Occipital lobe (tissue), 2 donors: ENCODE results near the gene TNS3. TPM values are rescaled to one million over a fixed set of nuclear protein-coding genes. Genes with fewer than 3 reads are reported as not detected.
A peak's percentile ranks its signal among the peaks of the same experiment; 100 is the strongest.
"Not testable (repeated sequence)": the region's sequence is repeated elsewhere in the genome, so short reads cannot be mapped to it uniquely, and the experiment has no call there.

Source experiments
- DNase-seq: peaks from one replicate; lab custom pipeline; 2025; lab: John Stamatoyannopoulos, UW
- total RNA-seq: library from RNA; depleted of rRNA; stranded (reverse); fragments of >200 nt; gene quantifications from one replicate; pipeline ENCODE4 v1.2.3, GENCODE V29; 2014

The TNS3 gene
- total RNA-seq, 1 donor from 2014 or later, result 7.5 TPM

GRCh38 chr7:47453093-47454061 lies 128.5 kb downstream of the TNS3 start:
- DNase-seq, result no peak

- no peak for DNase-seq
Measured at GRCh38 chr7:47452715-47453092, 129.2 kb downstream of the TNS3 start.

- DNase-seq, result no peak
Measured at GRCh38 chr7:47452295-47452694, 129.6 kb downstream of the TNS3 start.

- DNase-seq, result no peak
Measured at GRCh38 chr7:47451851-47452205, 130.1 kb downstream of the TNS3 start.

- no peak for DNase-seq
Measured at GRCh38 chr7:47449810-47450590, 131.9 kb downstream of the TNS3 start.

GRCh38 chr7:47448971-47449370 lies 132.9 kb downstream of the TNS3 start:
- DNase-seq, result no peak

DNA sequence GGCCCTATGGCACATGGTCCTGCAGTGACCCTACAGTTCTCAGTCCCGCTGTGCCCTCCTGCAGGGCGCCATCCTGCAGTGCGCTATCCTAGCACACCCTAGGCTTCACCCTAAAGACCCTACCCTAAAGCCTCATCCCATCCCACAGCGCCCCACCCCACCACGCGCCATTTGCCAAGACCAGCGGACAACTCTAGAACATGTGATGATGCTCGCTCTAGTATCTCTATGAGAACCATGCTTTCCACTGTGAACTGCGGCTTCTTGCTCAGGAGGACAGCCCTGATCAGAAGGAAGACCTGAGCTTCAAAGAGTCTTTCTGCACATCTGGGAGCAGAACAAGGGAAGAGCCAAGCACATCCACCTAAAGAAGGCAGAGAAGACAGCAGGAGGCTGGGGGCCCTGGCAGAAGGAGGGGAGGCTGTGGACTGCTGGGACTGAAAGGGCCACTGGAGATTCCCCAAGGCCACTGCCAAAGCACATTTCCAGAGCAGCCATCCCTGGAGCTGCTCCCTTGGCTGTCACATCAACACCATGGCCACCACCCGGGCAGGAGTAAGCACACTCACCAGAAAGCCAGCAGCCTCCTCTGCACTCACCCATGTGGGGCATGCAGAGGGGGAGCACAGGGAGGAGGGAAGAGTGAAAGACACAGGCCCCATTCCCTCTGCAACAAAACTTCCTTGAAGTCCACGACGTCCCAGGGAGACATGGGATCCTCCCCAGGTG lies 134.1 kb downstream of the TNS3 start:
- no peak for DNase-seq

DNA sequence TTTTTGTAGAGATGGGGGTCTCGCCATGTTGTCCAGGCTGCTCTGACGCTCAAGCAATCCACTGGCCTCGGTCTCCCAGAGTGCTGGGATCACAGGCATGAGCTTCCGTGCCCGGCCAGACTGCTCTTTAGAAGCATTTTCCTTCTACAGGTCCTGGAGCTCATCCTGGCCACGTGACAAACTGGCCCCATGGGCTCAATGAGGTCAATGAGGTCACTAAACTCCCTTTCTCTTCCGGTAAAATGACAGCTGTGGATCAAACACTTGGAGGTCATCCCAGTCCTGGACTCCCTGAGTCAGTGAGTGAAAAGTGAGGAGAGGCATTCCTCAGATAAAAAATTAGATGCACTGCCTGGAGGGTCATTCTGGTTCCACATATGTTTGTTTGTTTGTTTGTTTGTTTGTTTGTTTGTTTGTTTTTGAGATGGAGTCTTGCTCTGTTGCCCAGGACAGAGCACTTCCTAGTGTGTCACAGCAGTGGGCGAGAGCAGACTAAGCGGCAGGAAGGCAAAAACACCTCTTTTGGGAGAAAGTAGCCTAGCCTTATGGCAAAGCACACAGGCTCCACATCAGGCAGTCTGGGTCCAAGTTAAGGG lies 134.9 kb downstream of the TNS3 start:
- DNase-seq, result no peak

DNA sequence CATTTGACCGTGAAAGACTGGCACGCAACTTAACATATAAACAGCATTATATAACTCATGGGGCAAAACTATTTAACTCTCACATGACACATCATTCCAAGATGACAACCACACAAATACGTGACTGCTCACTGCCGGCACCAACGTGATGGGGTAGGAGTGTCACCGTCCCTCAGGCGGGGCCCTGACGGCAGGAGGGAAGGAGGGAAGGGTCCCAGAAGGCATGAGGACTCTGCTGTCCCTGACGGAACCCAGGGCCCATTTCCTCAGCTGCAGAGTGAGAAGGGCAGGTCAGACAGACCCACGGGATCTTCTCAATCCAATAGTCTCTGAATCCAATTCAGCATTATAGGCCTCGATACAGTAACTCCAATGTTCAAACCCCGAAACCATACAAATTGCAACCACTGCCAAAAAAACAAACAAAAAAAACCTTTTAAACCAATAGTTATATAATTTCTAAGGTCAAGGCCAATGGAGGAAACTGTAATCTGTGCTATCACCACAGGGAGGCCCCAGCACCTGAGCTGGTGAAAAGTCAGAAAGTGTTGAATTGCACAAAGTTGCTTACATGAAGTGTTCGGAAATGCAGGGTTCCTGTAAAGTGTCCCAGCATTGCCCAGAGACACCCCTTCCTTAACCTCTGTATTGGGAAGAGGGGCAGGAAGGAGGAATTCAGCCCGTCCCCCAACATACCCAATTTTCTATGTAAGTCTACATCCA lies 137.4 kb downstream of the TNS3 start:
- no peak for DNase-seq

DNA sequence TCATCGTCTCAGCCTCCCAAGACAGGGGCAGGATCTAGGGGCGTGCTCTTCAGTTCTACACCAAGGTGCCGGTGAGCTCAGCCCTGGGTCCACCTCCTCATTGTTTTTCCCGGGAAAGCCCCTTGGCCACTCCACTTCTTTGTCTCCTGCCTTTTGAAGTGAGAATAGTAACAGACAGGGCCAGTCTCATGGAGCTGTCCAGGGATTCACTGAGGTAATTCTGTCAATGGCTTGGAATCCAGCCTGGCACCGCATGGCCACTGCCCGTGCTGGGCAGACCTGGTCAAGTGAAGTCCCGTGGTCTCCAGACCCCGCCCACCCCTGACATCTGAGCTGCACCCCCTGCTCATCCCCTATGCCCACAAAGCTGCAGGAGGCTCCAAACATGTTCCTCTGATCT lies 138.9 kb downstream of the TNS3 start:
- no peak for DNase-seq

- no peak for DNase-seq
Measured at GRCh38 chr7:47442605-47442865, 139.4 kb downstream of the TNS3 start.

DNA sequence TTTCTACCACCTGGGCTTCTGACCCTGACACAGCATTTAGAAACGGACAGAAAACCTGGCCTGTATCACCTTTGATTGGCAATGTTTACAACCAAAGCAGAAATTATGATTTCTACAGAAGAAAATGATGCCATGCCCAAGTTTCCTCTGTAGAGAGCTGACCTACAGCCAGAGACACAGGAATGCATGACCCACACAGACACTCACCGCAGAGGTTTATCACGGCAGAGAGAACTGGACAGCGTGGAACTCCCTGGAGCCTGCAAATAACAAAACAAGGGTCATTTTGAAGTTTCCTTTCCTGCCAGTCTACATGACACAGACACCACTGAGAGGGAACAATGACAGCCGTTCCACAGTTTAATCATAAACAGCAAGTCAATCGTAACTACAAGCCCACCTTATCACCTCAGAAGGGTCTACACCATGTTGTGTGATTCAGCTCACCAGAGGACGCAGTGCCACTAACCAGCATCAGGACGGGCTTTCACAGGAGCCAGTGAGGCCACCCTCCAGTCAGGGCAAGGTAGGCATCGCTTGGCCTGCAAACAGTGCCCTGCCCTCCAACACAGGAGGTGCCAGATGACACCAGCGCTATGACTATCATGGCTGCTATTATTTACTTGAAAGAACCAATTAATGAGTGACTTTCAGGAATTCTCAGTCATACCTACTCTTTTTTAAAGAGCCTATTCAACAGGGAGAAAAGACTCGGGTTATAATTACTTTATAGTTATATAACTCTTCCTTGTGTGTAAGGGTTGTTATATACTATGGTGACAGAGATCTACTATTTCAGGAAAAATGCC lies 139.9 kb downstream of the TNS3 start:
- no peak for DNase-seq

DNA sequence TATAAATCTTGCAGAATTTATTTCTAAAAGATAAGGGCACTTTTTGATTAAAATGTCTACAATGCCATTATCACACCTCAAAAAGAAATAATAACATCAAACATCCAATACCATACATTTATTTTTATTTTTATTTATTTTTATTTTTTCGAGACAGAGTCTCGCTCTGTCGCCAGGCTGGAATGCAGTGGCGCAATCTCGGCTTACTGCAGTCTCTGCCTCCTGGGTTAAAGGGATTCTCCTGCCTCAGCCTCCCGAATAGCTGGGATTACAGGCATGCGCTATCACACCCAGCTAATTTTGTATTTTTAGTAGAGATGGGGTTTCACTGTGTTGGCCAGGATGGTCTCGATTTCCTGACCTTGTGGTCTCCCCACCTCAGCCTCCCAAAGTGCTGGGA lies 140.9 kb downstream of the TNS3 start:
- not testable (repeated sequence) for DNase-seq

GRCh38 chr7:47440320-47440719 lies 141.6 kb downstream of the TNS3 start:
- DNase-seq, result no peak

GRCh38 chr7:47439181-47439667 lies 142.7 kb downstream of the TNS3 start:
- DNase-seq, result no peak

GRCh38 chr7:47438411-47439029 lies 143.4 kb downstream of the TNS3 start:
- no peak for DNase-seq

- peak; percentile 41 for DNase-seq
Measured at GRCh38 chr7:47435889-47436312, 146.0 kb downstream of the TNS3 start.

GRCh38 chr7:47433564-47433895 lies 148.4 kb downstream of the TNS3 start:
- no peak for DNase-seq

DNA sequence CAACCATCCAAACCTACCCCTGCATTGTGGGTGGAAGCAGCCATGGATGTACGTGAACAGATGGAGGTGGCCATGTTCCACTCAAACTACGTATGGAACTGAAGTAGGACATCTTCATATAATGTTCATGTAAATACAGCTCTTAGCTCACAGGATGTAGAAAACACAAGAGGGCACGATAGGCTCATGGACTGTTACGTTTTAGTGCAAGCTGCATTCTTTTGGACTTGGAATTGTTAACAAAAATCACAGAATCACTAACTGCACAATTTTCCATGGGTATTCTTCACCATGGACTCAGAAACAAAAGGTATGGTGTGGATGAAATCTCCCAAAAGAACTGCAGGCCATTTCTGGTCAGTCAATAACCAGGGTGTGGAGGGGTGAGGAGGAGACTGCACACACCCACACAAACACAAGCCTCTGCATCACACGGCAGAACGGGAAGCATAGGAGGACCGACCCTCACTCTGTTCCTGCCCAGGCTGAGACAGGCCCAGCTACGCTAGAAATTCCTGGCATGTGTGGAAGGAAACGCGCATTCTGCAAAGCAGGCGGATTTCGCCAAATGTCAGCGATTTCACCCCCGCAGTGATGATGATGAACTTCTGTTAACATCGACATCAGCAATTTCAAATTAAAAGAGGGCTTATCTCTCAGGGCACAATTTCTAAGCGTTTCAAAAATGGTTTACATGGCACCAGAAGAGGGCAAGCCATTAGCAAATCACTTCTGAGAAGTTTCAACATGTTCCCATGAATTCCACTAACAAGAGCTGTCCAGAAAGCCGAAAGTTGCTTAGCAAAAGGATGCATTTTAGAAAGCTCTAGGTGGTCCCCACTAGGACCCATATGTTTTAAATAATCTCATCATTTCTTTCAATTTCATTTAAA lies 149.0 kb downstream of the TNS3 start:
- DNase-seq, result no peak
